GM18505 (cell line): ENCODE data around the gene RFX2.
A peak's percentile ranks its signal among the peaks of the same experiment; 100 is the strongest.

ENCODE experiments used
- ATAC-seq: cut with Tn5 transposase; IDR thresholded peaks from one replicate; pipeline ENCODE4 v1.9.1; 2021; ENCODE audit not compliant: unreplicated experiment
- POLR2A ChIP-seq: IDR thresholded peaks from 4 replicates; pipeline ENCODE4 v1.6.1; 2011; ENCODE audit warnings: borderline replicate concordance; ENCODE audit not compliant: insufficient read depth, insufficient read length; ENCODE audit errors: extremely low read depth

RFX2 gene

GRCh38 chr19:5977785-5978605 is 132.3 kb downstream of the RFX2 start, which contains the start of gene RANBP3:
TSS of gene RANBP3 (minus strand) at chr19:5978140. CDS start at chr19:5978082, 58 bp downstream.
- peak; percentile 81 for TF ChIP-seq POLR2A
- ATAC-seq = peak; percentile 83

GRCh38 chr19:5977222-5977784 is 133.0 kb downstream of the RFX2 start:
- peak; percentile 16 for ATAC-seq
- TF ChIP-seq POLR2A = no peak

- no peak for TF ChIP-seq POLR2A
- ATAC-seq = no peak
These were observed 133.5 kb downstream of the RFX2 start for GRCh38 chr19:5976768-5977167.

- no peak for ATAC-seq
- no peak for TF ChIP-seq POLR2A
These were observed 134.9 kb downstream of the RFX2 start for GRCh38 chr19:5975388-5975728.

- no peak for TF ChIP-seq POLR2A
- no peak for ATAC-seq
These were observed 135.4 kb downstream of the RFX2 start for GRCh38 chr19:5974721-5975387.

- no peak for ATAC-seq
- TF ChIP-seq POLR2A = no peak
These were observed 136.2 kb downstream of the RFX2 start for GRCh38 chr19:5973867-5974635.

- no peak for ATAC-seq
- no peak for TF ChIP-seq POLR2A
These were observed 136.9 kb downstream of the RFX2 start for GRCh38 chr19:5973376-5973775.

- ATAC-seq = no peak
- no peak for TF ChIP-seq POLR2A
These were observed 138.0 kb downstream of the RFX2 start for GRCh38 chr19:5972355-5972731.

GRCh38 chr19:5971714-5972354 is 138.5 kb downstream of the RFX2 start:
- no peak for ATAC-seq
- TF ChIP-seq POLR2A = no peak

GRCh38 chr19:5969476-5969875 is 140.8 kb downstream of the RFX2 start:
- ATAC-seq = no peak
- no peak for TF ChIP-seq POLR2A

- TF ChIP-seq POLR2A = no peak
- ATAC-seq = no peak
These were observed 141.6 kb downstream of the RFX2 start for GRCh38 chr19:5968431-5969373.

- no peak for TF ChIP-seq POLR2A
- ATAC-seq = no peak
These were observed 142.3 kb downstream of the RFX2 start for GRCh38 chr19:5967994-5968430.

- TF ChIP-seq POLR2A = no peak
- ATAC-seq = no peak
These were observed 142.7 kb downstream of the RFX2 start for GRCh38 chr19:5967571-5967970.

- no peak for ATAC-seq
- no peak for TF ChIP-seq POLR2A
These were observed 143.4 kb downstream of the RFX2 start for GRCh38 chr19:5966941-5967340.
